Central memory CD8-positive, alpha-beta T cell (primary cell): ENCODE results near the gene KCNQ1.

ENCODE experiments used
- ATAC-seq: fragments of 150-1000 bp; cut with Tn5 transposase; replicated peaks from 2 replicates; pipeline ENCODE4 v1.10.0; 2022; ENCODE audit warnings: mild to moderate bottlenecking, moderate FRiP score, moderate number of reproducible peaks; ENCODE audit not compliant: poor library complexity, severe bottlenecking; ENCODE audit errors: extremely low read depth
- DNase-seq, 2 donors: peaks; one replicate each; pipeline ENCODE4 v3.0.0; 2021; ENCODE audit warnings: low spot score in 2 of 2
- H3K27ac Mint-ChIP-seq: one replicate; pipeline ENCODE4 v1.8.0; 2022; ENCODE audit warnings: low read depth, mild to moderate bottlenecking, moderate library complexity, mixed read lengths
- H3K27me3 Mint-ChIP-seq: one replicate; pipeline ENCODE4 v1.8.0; 2022; ENCODE audit warnings: mixed read lengths
- H3K36me3 Mint-ChIP-seq: one replicate; pipeline ENCODE4 v1.8.0; 2022; ENCODE audit warnings: mild to moderate bottlenecking, moderate library complexity, mixed read lengths; ENCODE audit not compliant: insufficient read depth
- H3K4me1 Mint-ChIP-seq: one replicate; pipeline ENCODE4 v1.8.0; 2022; ENCODE audit warnings: mixed read lengths
- H3K4me3 Mint-ChIP-seq: one replicate; pipeline ENCODE4 v1.8.0; 2022; ENCODE audit warnings: mild to moderate bottlenecking, moderate library complexity, mixed read lengths
- H3K9me3 Mint-ChIP-seq: one replicate; pipeline ENCODE4 v1.8.0; 2022; ENCODE audit warnings: mixed read lengths

KCNQ1 gene

GRCh38 chr11:2693271-2694261 is 248.8 kb downstream of the KCNQ1 start:
- H3K27ac Mint-ChIP-seq: no peak overlapping the region
- H3K4me1 Mint-ChIP-seq: peaks cover 4% of the 10 kb centered on the region

GRCh38 chr11:2694495-2694894 is 249.7 kb downstream of the KCNQ1 start:
- Mint-ChIP-seq H3K27ac (no peak overlapping the region), H3K4me3 (no peak overlapping the region), H3K4me1 (peaks cover 6% of the 10 kb centered on the region), H3K36me3 (peaks cover 2% of the 10 kb centered on the region), H3K9me3 (no peaks in the 10 kb centered on the region), H3K27me3 (no peaks in the 10 kb centered on the region)
- no peak for ATAC-seq
- no peak for DNase-seq

More at GRCh38 chr11:2693271-2694261, 248.8 kb downstream of the KCNQ1 start:
- ATAC-seq (no peak), DNase-seq (no peak)
- Mint-ChIP-seq H3K27me3 (no peaks in the 10 kb centered on the region), H3K36me3 (no peaks in the 10 kb centered on the region), H3K9me3 (no peaks in the 10 kb centered on the region), H3K4me3 (no peak overlapping the region)

GRCh38 chr11:2694995-2695939 is 250.5 kb downstream of the KCNQ1 start:
- H3K9me3 Mint-ChIP-seq: no peaks in the 10 kb centered on the region
- DNase-seq (no peak), ATAC-seq (no peak)
- peaks cover 6% of the 10 kb centered on the region for H3K4me1 Mint-ChIP-seq
- H3K27me3 Mint-ChIP-seq: no peaks in the 10 kb centered on the region
- no peak overlapping the region for H3K27ac Mint-ChIP-seq
- no peak overlapping the region for H3K4me3 Mint-ChIP-seq
- peaks cover 6% of the 10 kb centered on the region for H3K36me3 Mint-ChIP-seq

- Mint-ChIP-seq H3K27me3 (no peaks in the 10 kb centered on the region), H3K4me3 (no peak overlapping the region), H3K36me3 (peaks cover 6% of the 10 kb centered on the region), H3K9me3 (no peaks in the 10 kb centered on the region), H3K27ac (no peak overlapping the region), H3K4me1 (peaks cover 6% of the 10 kb centered on the region)
- ATAC-seq (no peak), DNase-seq (no peak)
These were observed 251.6 kb downstream of the KCNQ1 start for GRCh38 chr11:2696455-2696854.

GRCh38 chr11:2697866-2698265 is 253.1 kb downstream of the KCNQ1 start:
- no peaks in the 10 kb centered on the region for H3K27me3 Mint-ChIP-seq
- no peak for ATAC-seq
- no peak overlapping the region for H3K27ac Mint-ChIP-seq
- H3K9me3 Mint-ChIP-seq: no peaks in the 10 kb centered on the region
- peaks cover 6% of the 10 kb centered on the region for H3K4me1 Mint-ChIP-seq
- no peak for DNase-seq
- peaks cover 6% of the 10 kb centered on the region for H3K36me3 Mint-ChIP-seq
- H3K4me3 Mint-ChIP-seq: peak overlapping the region; percentile 80

- no peaks in the 10 kb centered on the region for H3K9me3 Mint-ChIP-seq
- ATAC-seq (no peak), DNase-seq (no peak)
- no peak overlapping the region for H3K27ac Mint-ChIP-seq
- peaks cover 6% of the 10 kb centered on the region for H3K36me3 Mint-ChIP-seq
- H3K4me1 Mint-ChIP-seq: peaks cover 6% of the 10 kb centered on the region
- peak overlapping the region; percentile 80 for H3K4me3 Mint-ChIP-seq
- no peaks in the 10 kb centered on the region for H3K27me3 Mint-ChIP-seq
These were observed 253.8 kb downstream of the KCNQ1 start for GRCh38 chr11:2698386-2699184.

- Mint-ChIP-seq H3K27ac (no peak overlapping the region), H3K4me1 (peaks cover 6% of the 10 kb centered on the region), H3K4me3 (peak overlapping the region; percentile 80), H3K9me3 (no peaks in the 10 kb centered on the region), H3K36me3 (peaks cover 6% of the 10 kb centered on the region), H3K27me3 (no peaks in the 10 kb centered on the region)
- no peak for DNase-seq
- ATAC-seq: no peak
These were observed 254.3 kb downstream of the KCNQ1 start for GRCh38 chr11:2699185-2699530.

GRCh38 chr11:2699531-2700414 is 255.0 kb downstream of the KCNQ1 start, which contains the start of gene KCNQ1OT1:
KCNQ1OT1 (minus strand) TSS chr11:2699994.
- H3K9me3 Mint-ChIP-seq: no peaks in the 10 kb centered on the region
- peaks cover 6% of the 10 kb centered on the region for H3K36me3 Mint-ChIP-seq
- peak within 1 kb of the TSS; percentile 80 for H3K4me3 Mint-ChIP-seq
- H3K27ac Mint-ChIP-seq: peak within 1 kb of the TSS; percentile 33
- H3K27me3 Mint-ChIP-seq: no peaks in the 10 kb centered on the region
- peak; percentile 73 to 86 for DNase-seq
- H3K4me1 Mint-ChIP-seq: peaks cover 6% of the 10 kb centered on the region
- peak; percentile 98 for ATAC-seq

GRCh38 chr11:2700415-2701211 is 255.8 kb downstream of the KCNQ1 start:
- Mint-ChIP-seq H3K36me3 (peaks cover 6% of the 10 kb centered on the region), H3K9me3 (no peaks in the 10 kb centered on the region), H3K4me3 (peak overlapping the region; percentile 80), H3K27me3 (no peaks in the 10 kb centered on the region), H3K27ac (no peak overlapping the region), H3K4me1 (peaks cover 6% of the 10 kb centered on the region)
- DNase-seq (no peak), ATAC-seq (no peak)

GRCh38 chr11:2701230-2701629 is 256.4 kb downstream of the KCNQ1 start:
- peaks cover 6% of the 10 kb centered on the region for H3K36me3 Mint-ChIP-seq
- no peak for ATAC-seq
- no peak for DNase-seq
- peak overlapping the region; percentile 80 for H3K4me3 Mint-ChIP-seq
- H3K27me3 Mint-ChIP-seq: no peaks in the 10 kb centered on the region
- H3K4me1 Mint-ChIP-seq: peaks cover 6% of the 10 kb centered on the region
- H3K27ac Mint-ChIP-seq: no peak overlapping the region
- H3K9me3 Mint-ChIP-seq: no peaks in the 10 kb centered on the region
